Measurements from ENCODE around the gene CRYM. TPM values are rescaled to one million over a fixed set of nuclear protein-coding genes. Genes with fewer than 3 reads are reported as not detected.

The CRYM gene
- total RNA-seq, 1 donor from 2014 or later, result not detected

- peaks cover 3 to 25% (median 22%) of the 10 kb centered on the region in 3 donors for H3K4me1 ChIP-seq (ENCODE audit: control insufficient read depth in 3 of 3, insufficient read depth in 3 of 3, low read length in 3 of 3)
Observed at GRCh38 chr16:21267298-21267697, 10.8 kb downstream of the CRYM start.

GRCh38 chr16:21265104-21265837, 12.8 kb downstream of the CRYM start:
- H3K9me3 ChIP-seq (ENCODE audit: control insufficient read depth in 3 of 3, low read length in 3 of 3), result no peaks in the 10 kb centered on the region
- H3K4me1 ChIP-seq (ENCODE audit: control insufficient read depth in 3 of 3, insufficient read depth in 3 of 3, low read length in 3 of 3), result peaks cover 3 to 25% (median 22%) of the 10 kb centered on the region in 3 donors
- H3K27ac ChIP-seq (ENCODE audit: low read depth, low read length), result peak overlapping the region; percentile 66

More at GRCh38 chr16:21267298-21267697, 10.8 kb downstream of the CRYM start:
- Histone ChIP-seq H3K36me3 (ENCODE audit: control insufficient read depth in 3 of 3, insufficient read depth in 3 of 3, low read length in 3 of 3) (no peaks in the 10 kb centered on the region), H3K27me3 (ENCODE audit: control insufficient read depth in 3 of 3, insufficient read depth in 3 of 3, low read length in 3 of 3) (no peaks in the 10 kb centered on the region), H3K9me3 (ENCODE audit: control insufficient read depth in 3 of 3, low read length in 3 of 3) (no peaks in the 10 kb centered on the region), H3K9ac (ENCODE audit: low read depth in 1 of 3, low read length in 3 of 3) (no peak overlapping the region), H3K27ac (ENCODE audit: low read depth, low read length) (no peak overlapping the region), H3K4me3 (ENCODE audit: low read length in 3 of 3) (no peak overlapping the region)

GRCh38 chr16:21264571-21265036, 13.5 kb downstream of the CRYM start:
- Histone ChIP-seq H3K4me1 (ENCODE audit: control insufficient read depth in 3 of 3, insufficient read depth in 3 of 3, low read length in 3 of 3) (peaks cover 3 to 25% (median 22%) of the 10 kb centered on the region in 3 donors), H3K9ac (ENCODE audit: low read depth in 1 of 3, low read length in 3 of 3) (peak overlapping the region in 1 of 3 donors; percentile 45), H3K4me3 (ENCODE audit: low read length in 3 of 3) (no peak overlapping the region), H3K27ac (ENCODE audit: low read depth, low read length) (peak overlapping the region; percentile 66), H3K36me3 (ENCODE audit: control insufficient read depth in 3 of 3, insufficient read depth in 3 of 3, low read length in 3 of 3) (no peaks in the 10 kb centered on the region), H3K9me3 (ENCODE audit: control insufficient read depth in 3 of 3, low read length in 3 of 3) (no peaks in the 10 kb centered on the region), H3K27me3 (ENCODE audit: control insufficient read depth in 3 of 3, insufficient read depth in 3 of 3, low read length in 3 of 3) (no peaks in the 10 kb centered on the region)

More at GRCh38 chr16:21265104-21265837, 12.8 kb downstream of the CRYM start:
- no peaks in the 10 kb centered on the region for H3K27me3 ChIP-seq (ENCODE audit: control insufficient read depth in 3 of 3, insufficient read depth in 3 of 3, low read length in 3 of 3)
- peak overlapping the region in 1 of 3 donors; percentile 29 for H3K4me3 ChIP-seq (ENCODE audit: low read length in 3 of 3)
- peak overlapping the region in 1 of 3 donors; percentile 25 for H3K9ac ChIP-seq (ENCODE audit: low read depth in 1 of 3, low read length in 3 of 3)
- no peaks in the 10 kb centered on the region for H3K36me3 ChIP-seq (ENCODE audit: control insufficient read depth in 3 of 3, insufficient read depth in 3 of 3, low read length in 3 of 3)

GRCh38 chr16:21263640-21264570, 14.2 kb downstream of the CRYM start:
- Histone ChIP-seq H3K9ac (ENCODE audit: low read depth in 1 of 3, low read length in 3 of 3) (peak overlapping the region in 1 of 3 donors; percentile 45), H3K4me1 (ENCODE audit: control insufficient read depth in 3 of 3, insufficient read depth in 3 of 3, low read length in 3 of 3) (peaks cover 3 to 25% (median 22%) of the 10 kb centered on the region in 3 donors), H3K36me3 (ENCODE audit: control insufficient read depth in 3 of 3, insufficient read depth in 3 of 3, low read length in 3 of 3) (no peaks in the 10 kb centered on the region), H3K27ac (ENCODE audit: low read depth, low read length) (peak overlapping the region; percentile 1), H3K27me3 (ENCODE audit: control insufficient read depth in 3 of 3, insufficient read depth in 3 of 3, low read length in 3 of 3) (no peaks in the 10 kb centered on the region), H3K4me3 (ENCODE audit: low read length in 3 of 3) (no peak overlapping the region), H3K9me3 (ENCODE audit: control insufficient read depth in 3 of 3, low read length in 3 of 3) (no peaks in the 10 kb centered on the region)

- H3K9ac ChIP-seq (ENCODE audit: low read depth in 1 of 3, low read length in 3 of 3), result no peak overlapping the region
- peaks cover 3 to 25% (median 22%) of the 10 kb centered on the region in 3 donors for H3K4me1 ChIP-seq (ENCODE audit: control insufficient read depth in 3 of 3, insufficient read depth in 3 of 3, low read length in 3 of 3)
- peak overlapping the region; percentile 1 for H3K27ac ChIP-seq (ENCODE audit: low read depth, low read length)
- H3K9me3 ChIP-seq (ENCODE audit: control insufficient read depth in 3 of 3, low read length in 3 of 3), result no peaks in the 10 kb centered on the region
- H3K36me3 ChIP-seq (ENCODE audit: control insufficient read depth in 3 of 3, insufficient read depth in 3 of 3, low read length in 3 of 3), result no peaks in the 10 kb centered on the region
- H3K4me3 ChIP-seq (ENCODE audit: low read length in 3 of 3), result no peak overlapping the region
- H3K27me3 ChIP-seq (ENCODE audit: control insufficient read depth in 3 of 3, insufficient read depth in 3 of 3, low read length in 3 of 3), result no peaks in the 10 kb centered on the region
Observed at GRCh38 chr16:21262779-21263639, 15.1 kb downstream of the CRYM start.

GRCh38 chr16:21260870-21261791, 17.0 kb downstream of the CRYM start:
- Histone ChIP-seq H3K4me3 (ENCODE audit: low read length in 3 of 3) (no peak overlapping the region), H3K9ac (ENCODE audit: low read depth in 1 of 3, low read length in 3 of 3) (no peak overlapping the region), H3K36me3 (ENCODE audit: control insufficient read depth in 3 of 3, insufficient read depth in 3 of 3, low read length in 3 of 3) (no peaks in the 10 kb centered on the region), H3K27me3 (ENCODE audit: control insufficient read depth in 3 of 3, insufficient read depth in 3 of 3, low read length in 3 of 3) (no peaks in the 10 kb centered on the region), H3K27ac (ENCODE audit: low read depth, low read length) (no peak overlapping the region), H3K4me1 (ENCODE audit: control insufficient read depth in 3 of 3, insufficient read depth in 3 of 3, low read length in 3 of 3) (peaks cover 3 to 25% (median 22%) of the 10 kb centered on the region in 3 donors), H3K9me3 (ENCODE audit: control insufficient read depth in 3 of 3, low read length in 3 of 3) (no peaks in the 10 kb centered on the region)

- H3K4me3 ChIP-seq (ENCODE audit: low read length in 3 of 3), result no peak overlapping the region
- no peaks in the 10 kb centered on the region for H3K4me1 ChIP-seq (ENCODE audit: control insufficient read depth in 3 of 3, insufficient read depth in 3 of 3, low read length in 3 of 3)
- no peak overlapping the region for H3K9ac ChIP-seq (ENCODE audit: low read depth in 1 of 3, low read length in 3 of 3)
- H3K36me3 ChIP-seq (ENCODE audit: control insufficient read depth in 3 of 3, insufficient read depth in 3 of 3, low read length in 3 of 3), result no peaks in the 10 kb centered on the region
- no peaks in the 10 kb centered on the region for H3K9me3 ChIP-seq (ENCODE audit: control insufficient read depth in 3 of 3, low read length in 3 of 3)
- peaks cover 0 to 4% (median 0%) of the 10 kb centered on the region in 3 donors for H3K27me3 ChIP-seq (ENCODE audit: control insufficient read depth in 3 of 3, insufficient read depth in 3 of 3, low read length in 3 of 3)
- no peak overlapping the region for H3K27ac ChIP-seq (ENCODE audit: low read depth, low read length)
Observed at GRCh38 chr16:21257284-21257683, 20.8 kb downstream of the CRYM start.

GRCh38 chr16:21256636-21257035, 21.5 kb downstream of the CRYM start:
- no peak overlapping the region for H3K27ac ChIP-seq (ENCODE audit: low read depth, low read length)
- no peaks in the 10 kb centered on the region for H3K4me1 ChIP-seq (ENCODE audit: control insufficient read depth in 3 of 3, insufficient read depth in 3 of 3, low read length in 3 of 3)
- H3K9me3 ChIP-seq (ENCODE audit: control insufficient read depth in 3 of 3, low read length in 3 of 3), result no peaks in the 10 kb centered on the region
- H3K4me3 ChIP-seq (ENCODE audit: low read length in 3 of 3), result no peak overlapping the region
- H3K9ac ChIP-seq (ENCODE audit: low read depth in 1 of 3, low read length in 3 of 3), result no peak overlapping the region
- H3K36me3 ChIP-seq (ENCODE audit: control insufficient read depth in 3 of 3, insufficient read depth in 3 of 3, low read length in 3 of 3), result no peaks in the 10 kb centered on the region
- H3K27me3 ChIP-seq (ENCODE audit: control insufficient read depth in 3 of 3, insufficient read depth in 3 of 3, low read length in 3 of 3), result peaks cover 0 to 4% (median 0%) of the 10 kb centered on the region in 3 donors

Measured in skeletal muscle tissue (tissue), 4 donors.